Trophoblast cell (in vitro differentiated cells and primary cell): ENCODE results near the gene ASB8.

ENCODE experiments used
- DNase-seq, 2 donors: peaks; one replicate each; pipeline ENCODE4 v3.0.0-alpha.2; 2016
- H2AFZ ChIP-seq: 2 replicates; pipeline ENCODE4 v1.6.1; 2013; ENCODE audit warnings: low read length, moderate library complexity, mild to moderate bottlenecking; ENCODE audit not compliant: insufficient read depth, poor library complexity
- H2AK5ac ChIP-seq: 2 replicates; pipeline ENCODE4 v1.6.1; 2013; ENCODE audit warnings: mild to moderate bottlenecking, low read length
- H2BK120ac ChIP-seq: 2 replicates; pipeline ENCODE4 v1.6.1; 2013; ENCODE audit warnings: low read length, mild to moderate bottlenecking, moderate library complexity; ENCODE audit not compliant: insufficient read depth, poor library complexity
- H2BK12ac ChIP-seq: 2 replicates; pipeline ENCODE4 v1.6.1; 2013; ENCODE audit warnings: mild to moderate bottlenecking, low read length, moderate library complexity
- H2BK5ac ChIP-seq: 2 replicates; pipeline ENCODE4 v1.6.1; 2013; ENCODE audit warnings: low read length, low read depth, moderate library complexity, mild to moderate bottlenecking; ENCODE audit not compliant: poor library complexity
- H3K14ac ChIP-seq: 2 replicates; pipeline ENCODE4 v1.6.1; 2013; ENCODE audit warnings: mild to moderate bottlenecking, low read length
- H3K18ac ChIP-seq: 2 replicates; pipeline ENCODE4 v1.6.1; 2013; ENCODE audit warnings: mild to moderate bottlenecking, low read length
- H3K23ac ChIP-seq: 2 replicates; pipeline ENCODE4 v1.6.1; 2013; ENCODE audit warnings: low read length
- H3K27ac ChIP-seq: 2 replicates; pipeline ENCODE4 v1.5.1; 2013; ENCODE audit warnings: low read depth, mild to moderate bottlenecking, inconsistent platforms, low read length, moderate library complexity
- H3K27me3 ChIP-seq: 2 replicates; pipeline ENCODE4 v1.6.1; 2013; ENCODE audit warnings: inconsistent platforms, mild to moderate bottlenecking, low read length, moderate library complexity; ENCODE audit not compliant: insufficient read depth
- H3K36me3 ChIP-seq, 2 experiments: 1 replicate in 1 of 2; 2 replicates in 1 of 2; pipeline ENCODE4 v1.6.1; 2013; ENCODE audit warnings: low read length in 2 of 2, mild to moderate bottlenecking in 2 of 2, moderate library complexity in 1 of 2; ENCODE audit not compliant: insufficient read depth in 2 of 2, control insufficient read depth in 1 of 2
- H3K4ac ChIP-seq: 2 replicates; pipeline ENCODE4 v1.6.1; 2013; ENCODE audit warnings: low read depth, mild to moderate bottlenecking, low read length, moderate library complexity
- H3K4me1 ChIP-seq, 2 experiments: 1 replicate in 1 of 2; 2 replicates in 1 of 2; pipeline ENCODE4 v1.6.1; 2013; ENCODE audit warnings: low read length in 2 of 2, mild to moderate bottlenecking in 2 of 2, moderate library complexity in 1 of 2; ENCODE audit not compliant: insufficient read depth in 2 of 2, control insufficient read depth in 1 of 2
- H3K4me2 ChIP-seq: 2 replicates; pipeline ENCODE4 v1.6.1; 2013; ENCODE audit warnings: inconsistent platforms, mild to moderate bottlenecking, low read length, moderate library complexity
- H3K4me3 ChIP-seq: 2 replicates; pipeline ENCODE4 v1.5.1; 2013; ENCODE audit warnings: mild to moderate bottlenecking, low read depth, low read length, inconsistent platforms
- H3K79me1 ChIP-seq: one replicate; pipeline ENCODE4 v1.6.1; 2013; ENCODE audit warnings: low read length
- H3K79me2 ChIP-seq: 2 replicates; pipeline ENCODE4 v1.6.1; 2013; ENCODE audit warnings: low read length, mild to moderate bottlenecking; ENCODE audit not compliant: control insufficient read depth, insufficient read depth, poor library complexity
- H3K9ac ChIP-seq: 2 replicates; pipeline ENCODE4 v1.6.1; 2013; ENCODE audit warnings: mild to moderate bottlenecking, low read length
- H3K9me3 ChIP-seq: 2 replicates; pipeline ENCODE4 v1.6.1; 2013; ENCODE audit warnings: low read depth, mild to moderate bottlenecking, control low read depth, inconsistent platforms, low read length; ENCODE audit not compliant: insufficient read depth
- H4K12ac ChIP-seq: 2 replicates; pipeline ENCODE4 v1.6.1; 2013; ENCODE audit warnings: low read depth, mild to moderate bottlenecking, low read length, moderate library complexity
- H4K8ac ChIP-seq: 2 replicates; pipeline ENCODE4 v1.6.1; 2013; ENCODE audit warnings: low read depth, mild to moderate bottlenecking, low read length, moderate library complexity
- H4K91ac ChIP-seq: one replicate; pipeline ENCODE4 v1.6.1; 2013; ENCODE audit warnings: low read depth, mild to moderate bottlenecking, low read length, moderate library complexity
- WGBS: extraction: QIAGEN DNeasy Blood & Tissue Kit; methylation state at CpG from one replicate; pipeline ENCODE4 v1.1.7; 2013; ENCODE audit warnings: missing lambda C conversion rate; ENCODE audit not compliant: insufficient read length, insufficient coverage; ENCODE audit errors: extremely low coverage; 5-methylcytosine and 5-hydroxymethylcytosine counted together

Gene ASB8

GRCh38 chr12:48201091-48201490 is 43.8 kb upstream of the ASB8 start:
- H4K12ac ChIP-seq = no peak overlapping the region
- no peak overlapping the region for H3K27ac ChIP-seq
- no peaks in the 10 kb centered on the region for H3K27me3 ChIP-seq
- H3K9ac ChIP-seq = no peak overlapping the region
- no peak overlapping the region for H4K8ac ChIP-seq
- H2BK5ac ChIP-seq = no peak overlapping the region
- H2BK12ac ChIP-seq = no peak overlapping the region
- H3K23ac ChIP-seq = no peak overlapping the region
- DNase-seq = no peak
- H3K79me1 ChIP-seq = peaks cover 10% of the 10 kb centered on the region
- H4K91ac ChIP-seq = no peak overlapping the region
- H3K9me3 ChIP-seq = peaks cover 3% of the 10 kb centered on the region
- H3K4ac ChIP-seq = no peak overlapping the region
- H3K14ac ChIP-seq = no peak overlapping the region
- no peak overlapping the region for H2AK5ac ChIP-seq
- peaks cover 3% of the 10 kb centered on the region for H3K79me2 ChIP-seq
- no peak overlapping the region for H3K18ac ChIP-seq
- H3K36me3 ChIP-seq = peaks cover 0 to 5% of the 10 kb centered on the region in 2 experiments
- peaks cover 0 to 3% of the 10 kb centered on the region in 2 experiments for H3K4me1 ChIP-seq
- H2BK120ac ChIP-seq = no peak overlapping the region
- no peak overlapping the region for H2AFZ ChIP-seq
- H3K4me3 ChIP-seq = no peak overlapping the region
- no peak overlapping the region for H3K4me2 ChIP-seq
- no CpG with 5 or more reads among the region's 3 CpGs for WGBS

GRCh38 chr12:48199774-48200221 is 42.5 kb upstream of the ASB8 start:
- no peak overlapping the region for H3K23ac ChIP-seq
- no peak overlapping the region for H4K8ac ChIP-seq
- DNase-seq = no peak
- H3K4me1 ChIP-seq = peaks cover 0 to 3% of the 10 kb centered on the region in 2 experiments
- no peak overlapping the region for H3K9ac ChIP-seq
- no CpG with 5 or more reads among the region's 3 CpGs for WGBS
- H2AFZ ChIP-seq = no peak overlapping the region
- H3K14ac ChIP-seq = no peak overlapping the region
- H3K9me3 ChIP-seq = peaks cover 3% of the 10 kb centered on the region
- H2BK12ac ChIP-seq = no peak overlapping the region
- no peak overlapping the region for H2BK120ac ChIP-seq
- no peak overlapping the region for H4K12ac ChIP-seq
- H3K36me3 ChIP-seq = peaks cover 0 to 5% of the 10 kb centered on the region in 2 experiments
- H3K79me1 ChIP-seq = peaks cover 10% of the 10 kb centered on the region
- no peak overlapping the region for H2BK5ac ChIP-seq
- no peaks in the 10 kb centered on the region for H3K27me3 ChIP-seq
- H3K27ac ChIP-seq = no peak overlapping the region
- H2AK5ac ChIP-seq = no peak overlapping the region
- H3K4ac ChIP-seq = no peak overlapping the region
- H3K4me2 ChIP-seq = no peak overlapping the region
- peaks cover 3% of the 10 kb centered on the region for H3K79me2 ChIP-seq
- no peak overlapping the region for H3K4me3 ChIP-seq
- H3K18ac ChIP-seq = no peak overlapping the region
- H4K91ac ChIP-seq = no peak overlapping the region

- WGBS = no CpG with 5 or more reads among the region's 10 CpGs
- no peak overlapping the region for H3K4me3 ChIP-seq
- H3K23ac ChIP-seq = no peak overlapping the region
- H2AK5ac ChIP-seq = no peak overlapping the region
- H3K4me2 ChIP-seq = peak overlapping the region; percentile 90
- H4K12ac ChIP-seq = peak overlapping the region; percentile 20
- H3K27ac ChIP-seq = no peak overlapping the region
- peaks cover 10% of the 10 kb centered on the region for H3K79me1 ChIP-seq
- H2BK120ac ChIP-seq = peak overlapping the region; percentile 57
- no peak overlapping the region for H3K4ac ChIP-seq
- no peak overlapping the region for H3K18ac ChIP-seq
- H3K14ac ChIP-seq = no peak overlapping the region
- H3K27me3 ChIP-seq = no peaks in the 10 kb centered on the region
- H3K4me1 ChIP-seq = peaks cover 0 to 3% of the 10 kb centered on the region in 2 experiments
- peak overlapping the region; percentile 70 for H4K8ac ChIP-seq
- H2BK12ac ChIP-seq = no peak overlapping the region
- no peak overlapping the region for H3K9ac ChIP-seq
- no peak overlapping the region for H2AFZ ChIP-seq
- peaks cover 0 to 5% of the 10 kb centered on the region in 2 experiments for H3K36me3 ChIP-seq
- H3K9me3 ChIP-seq = peaks cover 3% of the 10 kb centered on the region
- DNase-seq = no peak
- no peak overlapping the region for H2BK5ac ChIP-seq
- peak overlapping the region; percentile 87 for H4K91ac ChIP-seq
- peaks cover 3% of the 10 kb centered on the region for H3K79me2 ChIP-seq
Measured at GRCh38 chr12:48198985-48199384, 41.7 kb upstream of the ASB8 start.

DNA sequence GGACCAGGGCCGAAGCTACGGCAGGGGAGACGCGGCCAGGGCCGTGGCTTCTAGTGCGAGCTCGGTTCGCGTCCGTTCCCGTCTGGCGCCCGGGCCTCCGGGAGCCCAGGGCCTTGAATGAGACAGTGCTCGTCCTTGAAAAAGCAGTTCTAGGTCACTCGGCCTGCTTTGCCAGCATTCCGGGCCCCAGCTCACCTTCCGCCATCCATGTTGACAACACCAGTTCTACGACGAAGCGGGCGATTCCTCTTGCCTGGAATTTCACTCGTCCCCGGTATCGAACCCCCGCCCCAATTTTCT is 41.3 kb upstream of the ASB8 start:
- H3K9me3 ChIP-seq = peaks cover 3% of the 10 kb centered on the region
- H3K9ac ChIP-seq = peak overlapping the region; percentile 83
- peak overlapping the region; percentile 73 for H3K18ac ChIP-seq
- peak overlapping the region; percentile 47 for H2BK12ac ChIP-seq
- DNase-seq = peak in 1 of 2 donors; percentile 36
- peak overlapping the region; percentile 76 for H3K4me3 ChIP-seq
- H2BK120ac ChIP-seq = peak overlapping the region; percentile 57
- H4K8ac ChIP-seq = peak overlapping the region; percentile 70
- peaks cover 0 to 5% of the 10 kb centered on the region in 2 experiments for H3K36me3 ChIP-seq
- peak overlapping the region; percentile 28 for H2BK5ac ChIP-seq
- H2AK5ac ChIP-seq = no peak overlapping the region
- H3K79me2 ChIP-seq = peaks cover 3% of the 10 kb centered on the region
- H3K4ac ChIP-seq = peak overlapping the region; percentile 14
- H3K27me3 ChIP-seq = no peaks in the 10 kb centered on the region
- H3K79me1 ChIP-seq = peaks cover 10% of the 10 kb centered on the region
- peak overlapping the region; percentile 87 for H4K91ac ChIP-seq
- H3K4me1 ChIP-seq = peaks cover 2 to 3% of the 10 kb centered on the region in 2 experiments
- peak overlapping the region; percentile 34 for H2AFZ ChIP-seq
- WGBS = no CpG with 5 or more reads among the region's 26 CpGs
- peak overlapping the region; percentile 3 for H3K14ac ChIP-seq
- peak overlapping the region; percentile 19 for H3K27ac ChIP-seq
- peak overlapping the region; percentile 90 for H3K4me2 ChIP-seq
- H3K23ac ChIP-seq = no peak overlapping the region
- H4K12ac ChIP-seq = peak overlapping the region; percentile 20
